HG02884 (cell line): Measurements from ENCODE around the gene USP47.

Experiments
- ATAC-seq: cut with Tn5 transposase; IDR thresholded peaks from one replicate; pipeline ENCODE4 v1.9.1; 2021; ENCODE audit warnings: mild to moderate bottlenecking, moderate library complexity; ENCODE audit not compliant: unreplicated experiment

The USP47 gene

DNA sequence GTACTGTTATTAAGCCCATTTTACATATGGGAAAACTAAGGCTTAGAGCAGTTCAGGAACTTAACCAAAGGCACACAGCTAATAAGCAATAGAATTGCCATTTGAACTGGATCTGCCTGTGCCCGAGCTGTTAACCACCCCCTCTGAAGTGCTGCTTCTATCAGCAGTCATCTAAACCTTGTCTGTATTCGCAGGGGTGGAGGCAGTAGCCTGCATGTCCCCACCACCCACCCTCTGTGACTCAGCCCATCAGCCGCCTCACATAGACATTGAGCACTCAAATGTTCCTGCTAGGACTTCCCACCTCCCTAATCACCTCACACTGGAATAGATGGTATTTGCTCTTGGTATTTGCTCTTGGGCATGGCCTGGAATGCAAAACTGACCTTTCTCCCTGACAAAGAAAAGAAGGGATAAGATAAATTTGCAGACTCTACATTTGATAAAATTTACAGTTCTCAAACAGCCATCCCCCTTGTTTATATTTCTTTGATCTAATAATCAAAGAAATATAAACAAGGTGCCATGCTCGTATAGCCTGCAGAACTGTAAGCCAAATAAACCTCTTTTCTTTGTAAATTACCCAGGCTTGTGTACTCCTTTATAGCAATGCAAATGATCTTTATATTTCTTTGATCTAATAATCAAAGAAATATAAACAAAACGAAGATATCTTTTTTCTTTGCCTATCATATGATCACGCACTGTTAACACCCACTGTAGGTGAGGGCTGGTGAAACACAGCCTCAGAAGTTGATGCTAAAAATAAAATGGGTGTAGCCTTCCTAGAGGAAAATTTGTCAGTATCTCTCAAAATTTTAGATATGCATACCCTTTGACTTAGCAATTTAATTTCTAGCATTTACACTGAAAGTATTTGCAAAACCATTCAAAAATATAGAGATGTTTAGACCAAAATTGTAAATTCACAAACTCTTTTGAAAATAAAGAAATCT lies 150.8 kb downstream of the USP47 start:
- no peak for ATAC-seq

DNA sequence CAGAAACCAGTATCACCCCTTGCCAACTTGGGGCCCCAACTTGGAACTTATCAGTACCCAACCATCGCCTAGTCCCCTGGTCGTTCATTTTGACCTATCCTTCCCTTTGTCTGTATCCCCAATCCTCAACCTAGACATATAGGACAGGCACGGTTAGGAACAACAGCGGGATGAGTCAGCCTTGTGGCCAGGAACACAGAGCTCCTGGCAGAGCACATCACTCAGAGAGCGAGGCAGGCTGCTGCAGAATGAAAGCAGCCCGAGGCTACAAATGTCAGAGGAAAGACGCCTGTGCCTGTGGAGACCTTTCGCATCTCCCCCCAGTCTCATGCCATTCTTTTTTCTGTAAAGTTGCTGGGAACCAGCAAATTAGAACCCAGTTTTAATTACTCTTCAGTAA lies 152.1 kb downstream of the USP47 start:
- no peak for ATAC-seq

DNA sequence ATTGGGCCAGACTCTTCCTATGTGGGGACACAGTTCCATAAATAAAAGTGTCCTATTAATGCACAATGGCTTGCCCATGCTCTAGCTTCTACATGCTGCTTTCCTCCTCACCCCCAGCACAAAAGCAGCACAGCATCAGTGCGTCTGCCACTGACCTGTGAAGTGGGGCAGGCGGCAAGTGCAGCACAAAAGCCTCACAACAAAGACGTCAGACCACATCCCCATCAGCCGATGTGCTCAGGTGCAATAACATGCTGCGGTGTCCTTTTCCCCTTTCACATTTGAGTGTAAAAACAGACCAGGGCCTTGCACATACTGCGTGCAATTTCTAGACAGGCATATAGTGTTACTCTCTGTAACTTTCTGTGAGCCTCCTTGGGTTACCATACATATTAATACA lies 153.8 kb downstream of the USP47 start:
- no peak for ATAC-seq

DNA sequence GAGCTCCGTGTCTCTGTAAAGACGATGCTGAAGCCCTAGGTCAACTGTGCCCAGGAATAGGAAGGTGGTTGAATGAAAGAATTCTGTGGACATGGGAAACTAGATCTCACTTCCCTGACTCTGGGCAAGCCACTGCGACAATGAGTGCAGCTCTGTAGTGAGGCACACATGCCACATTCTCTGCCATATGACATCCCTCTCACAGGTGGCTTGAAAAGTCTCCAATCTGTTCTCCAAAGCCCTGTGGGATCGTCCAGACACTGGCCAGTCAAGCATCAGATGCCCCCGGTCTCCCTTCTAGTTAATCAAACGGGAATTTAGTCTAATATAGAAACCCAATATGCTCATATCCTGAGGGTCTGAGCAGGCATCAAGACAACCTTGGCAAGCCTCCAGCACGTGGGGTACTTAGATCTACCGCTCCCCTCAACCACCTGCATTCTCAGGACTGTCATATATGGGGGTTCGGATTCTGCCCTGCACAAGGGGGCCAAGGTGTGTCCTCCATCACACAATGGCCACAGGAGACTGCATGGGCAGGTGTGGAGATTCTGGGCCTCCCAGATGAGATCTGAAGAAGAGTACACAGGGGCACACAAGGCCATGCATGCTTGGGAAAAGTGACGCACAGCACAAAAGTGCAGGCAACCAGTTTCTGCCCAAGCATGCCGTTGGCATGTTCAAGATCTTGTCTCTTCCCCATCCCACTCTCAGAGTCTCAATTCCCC lies 154.7 kb downstream of the USP47 start:
- no peak for ATAC-seq

DNA sequence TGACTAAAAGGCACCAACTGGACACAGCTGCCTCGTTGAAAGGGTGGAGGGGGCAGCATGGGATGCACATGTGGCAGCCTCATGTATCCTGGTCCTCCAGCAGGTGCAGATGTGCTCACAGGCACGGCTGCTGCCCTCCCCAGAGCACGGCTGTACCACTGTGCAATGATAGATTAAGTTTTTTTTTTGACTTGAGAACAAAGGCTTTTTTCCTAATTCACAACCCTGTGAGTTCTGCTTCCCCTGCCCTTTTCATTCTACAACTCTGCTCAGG lies 155.2 kb downstream of the USP47 start:
- ATAC-seq, result no peak

DNA sequence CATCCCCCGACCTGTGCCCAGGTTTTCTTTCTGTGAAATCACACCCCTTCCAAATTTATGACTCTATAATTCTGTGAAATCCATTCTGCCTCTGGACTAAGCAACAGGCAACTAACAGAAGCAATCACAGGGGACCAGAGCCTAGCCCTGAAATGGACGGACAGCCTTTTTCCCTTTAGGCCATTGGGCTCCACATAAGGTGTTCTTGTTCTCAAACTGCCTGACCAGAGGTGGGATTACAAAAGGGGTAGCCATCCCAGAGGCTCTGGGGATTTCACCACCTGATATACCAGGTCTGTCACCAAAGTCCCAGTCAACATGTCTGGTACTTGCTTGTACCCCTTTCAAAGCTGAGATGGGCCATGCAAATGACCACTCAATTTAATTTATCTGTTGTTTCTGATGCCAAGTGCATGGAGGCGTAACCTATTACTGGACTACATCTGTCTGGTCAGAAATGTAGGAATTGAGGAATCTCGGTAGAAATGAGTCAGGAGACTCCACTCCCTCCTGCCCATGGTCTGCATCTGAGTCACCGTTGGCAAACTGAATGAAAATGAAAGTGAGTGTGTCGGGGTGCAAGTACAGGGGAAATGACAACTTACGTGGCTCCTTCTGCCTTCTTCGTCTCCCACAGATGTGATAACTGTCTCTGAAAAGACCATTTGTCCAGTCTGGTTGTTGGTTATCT lies 156.5 kb downstream of the USP47 start:
- ATAC-seq, result no peak

DNA sequence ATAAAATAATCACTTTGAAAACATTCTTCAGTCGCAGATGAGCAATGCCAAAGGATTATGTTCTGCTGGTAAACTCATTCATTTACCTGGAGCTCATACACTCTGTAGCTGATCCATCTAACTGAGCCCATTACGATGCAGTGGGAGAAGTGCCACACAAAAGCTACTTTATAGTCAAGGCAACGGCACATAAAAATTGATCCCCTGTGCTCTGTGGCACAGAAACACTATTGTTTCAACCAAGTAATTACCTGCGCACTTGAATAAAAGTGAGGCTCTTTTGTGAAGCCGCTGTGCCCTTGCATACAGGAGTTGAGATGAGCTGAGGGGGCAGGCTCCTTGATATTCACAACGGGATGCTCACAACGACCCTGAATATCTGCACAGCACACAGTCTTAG lies 159.4 kb downstream of the USP47 start:
- no peak for ATAC-seq

DNA sequence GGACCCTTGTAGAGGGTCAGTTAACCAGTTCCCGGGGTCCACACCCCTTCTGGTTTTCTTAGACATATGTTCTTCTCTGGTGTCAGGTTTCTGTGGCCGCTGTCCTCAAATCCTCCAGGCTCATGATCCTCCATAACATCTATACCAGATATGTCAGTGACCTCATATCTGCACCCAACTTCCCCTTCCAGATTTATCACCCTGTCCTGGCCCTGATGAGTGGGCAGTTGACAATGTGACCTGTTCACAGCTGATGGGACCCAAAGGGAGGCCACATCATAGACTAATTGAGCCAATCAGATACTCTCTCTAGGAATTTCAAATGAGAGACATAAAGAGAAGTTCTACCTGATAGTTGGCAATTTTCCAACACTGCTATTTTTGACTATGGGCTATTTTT lies 161.6 kb downstream of the USP47 start:
- ATAC-seq, result no peak

DNA sequence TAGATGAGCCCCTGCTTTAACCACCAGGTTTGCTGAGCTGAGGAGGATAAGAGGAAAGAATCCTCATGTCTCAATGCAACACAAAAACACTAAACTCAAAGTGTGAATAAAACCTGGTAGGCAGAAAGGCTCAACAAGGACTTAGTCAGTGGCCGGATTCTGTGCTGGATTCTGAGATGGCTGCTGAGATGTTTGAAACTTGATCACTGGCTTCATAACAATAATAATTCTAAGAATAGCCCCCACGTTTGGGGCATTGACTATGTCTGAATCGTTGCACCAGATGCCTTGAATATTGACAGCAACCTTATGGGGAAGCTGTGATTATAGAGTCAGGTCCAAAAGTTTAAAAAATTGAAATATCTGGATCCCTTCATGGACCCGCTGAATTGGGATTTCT lies 162.0 kb downstream of the USP47 start:
- ATAC-seq, result no peak

DNA sequence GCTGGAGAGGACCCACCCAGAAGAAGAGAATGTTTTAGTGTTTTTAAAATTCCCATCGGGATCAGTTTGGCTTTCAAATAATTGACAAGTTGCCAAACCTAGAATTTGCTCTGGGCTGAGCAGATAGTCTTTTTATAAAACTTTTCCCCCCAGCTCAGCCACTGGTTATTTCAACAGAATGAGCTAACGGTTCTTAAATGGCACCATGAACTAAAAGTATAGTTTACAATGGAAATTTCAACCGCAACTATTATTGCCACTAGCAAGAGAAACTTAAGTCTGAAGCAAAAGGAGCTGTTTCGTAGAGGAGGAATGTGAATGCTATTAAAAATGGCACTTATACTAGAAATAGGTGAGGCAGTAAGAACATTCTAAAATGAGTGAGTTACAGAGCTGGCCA lies 163.3 kb downstream of the USP47 start:
- no peak for ATAC-seq

DNA sequence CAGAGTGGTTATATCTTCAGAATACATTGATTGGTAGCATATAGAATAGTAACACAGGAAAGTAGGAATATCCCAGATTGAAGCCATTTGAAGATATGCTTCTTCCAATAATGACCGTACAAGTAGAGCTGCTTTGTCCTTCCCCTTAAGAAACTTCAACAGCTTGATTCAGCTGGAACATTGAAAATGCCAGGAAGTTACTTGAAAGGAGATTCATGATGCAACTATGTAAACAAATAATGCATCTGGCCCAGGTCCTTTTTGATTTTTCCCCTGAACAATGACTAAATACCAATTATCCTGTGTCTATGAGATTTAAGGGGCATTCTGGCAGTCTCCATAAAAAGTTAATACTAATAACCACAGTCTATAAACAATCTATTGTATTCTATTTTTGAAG lies 163.7 kb downstream of the USP47 start:
- ATAC-seq, result no peak

DNA sequence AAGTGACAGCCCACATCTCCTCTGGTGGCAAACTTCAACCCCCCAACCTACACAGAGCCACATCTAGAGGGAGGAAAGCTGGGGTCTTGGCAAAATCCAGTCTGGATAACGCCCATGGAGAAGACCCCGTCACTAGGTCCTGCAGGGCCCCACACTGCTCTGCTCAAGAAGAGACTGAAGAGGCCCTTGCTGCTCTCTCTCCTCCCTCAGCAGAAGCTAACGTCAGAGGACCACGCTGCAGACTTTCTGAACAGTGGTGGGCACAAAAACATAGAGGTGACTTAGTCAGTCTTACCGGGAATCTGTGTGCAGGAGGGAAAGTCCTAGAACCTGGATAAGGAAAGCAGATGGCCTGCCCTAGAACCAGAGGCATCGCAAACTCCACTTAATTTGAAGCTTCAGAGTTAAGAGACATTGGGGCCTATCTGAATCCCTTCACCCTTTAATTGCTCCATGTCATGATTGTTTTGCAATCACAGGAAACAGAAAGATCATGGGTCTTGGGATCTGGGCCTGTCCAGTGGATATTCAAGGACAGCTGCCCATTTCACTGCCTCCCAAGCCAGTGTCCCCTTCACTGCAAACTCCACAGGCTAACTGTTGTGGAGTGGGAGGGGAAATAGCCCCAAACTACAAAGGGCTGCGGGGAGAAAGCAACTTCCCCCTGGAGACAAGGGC lies 164.9 kb downstream of the USP47 start:
- ATAC-seq, result no peak

DNA sequence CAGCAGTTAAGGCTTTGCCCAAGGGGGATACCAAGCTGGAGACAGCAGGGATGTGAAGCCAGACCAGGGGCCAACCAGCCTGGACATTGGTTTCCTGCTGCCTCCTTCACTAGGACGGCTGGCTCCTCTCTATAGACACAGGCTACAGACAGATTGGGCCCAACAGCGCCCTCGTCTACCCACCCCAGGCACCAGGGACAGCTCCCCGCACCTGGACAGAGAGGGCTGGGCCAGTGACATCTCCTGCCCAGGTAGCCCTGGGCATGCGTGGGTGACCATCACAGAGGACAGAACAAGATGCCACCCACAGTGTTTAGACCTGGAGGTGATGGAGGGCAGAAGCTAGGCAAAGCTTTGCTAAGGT lies 165.4 kb downstream of the USP47 start:
- ATAC-seq, result no peak

DNA sequence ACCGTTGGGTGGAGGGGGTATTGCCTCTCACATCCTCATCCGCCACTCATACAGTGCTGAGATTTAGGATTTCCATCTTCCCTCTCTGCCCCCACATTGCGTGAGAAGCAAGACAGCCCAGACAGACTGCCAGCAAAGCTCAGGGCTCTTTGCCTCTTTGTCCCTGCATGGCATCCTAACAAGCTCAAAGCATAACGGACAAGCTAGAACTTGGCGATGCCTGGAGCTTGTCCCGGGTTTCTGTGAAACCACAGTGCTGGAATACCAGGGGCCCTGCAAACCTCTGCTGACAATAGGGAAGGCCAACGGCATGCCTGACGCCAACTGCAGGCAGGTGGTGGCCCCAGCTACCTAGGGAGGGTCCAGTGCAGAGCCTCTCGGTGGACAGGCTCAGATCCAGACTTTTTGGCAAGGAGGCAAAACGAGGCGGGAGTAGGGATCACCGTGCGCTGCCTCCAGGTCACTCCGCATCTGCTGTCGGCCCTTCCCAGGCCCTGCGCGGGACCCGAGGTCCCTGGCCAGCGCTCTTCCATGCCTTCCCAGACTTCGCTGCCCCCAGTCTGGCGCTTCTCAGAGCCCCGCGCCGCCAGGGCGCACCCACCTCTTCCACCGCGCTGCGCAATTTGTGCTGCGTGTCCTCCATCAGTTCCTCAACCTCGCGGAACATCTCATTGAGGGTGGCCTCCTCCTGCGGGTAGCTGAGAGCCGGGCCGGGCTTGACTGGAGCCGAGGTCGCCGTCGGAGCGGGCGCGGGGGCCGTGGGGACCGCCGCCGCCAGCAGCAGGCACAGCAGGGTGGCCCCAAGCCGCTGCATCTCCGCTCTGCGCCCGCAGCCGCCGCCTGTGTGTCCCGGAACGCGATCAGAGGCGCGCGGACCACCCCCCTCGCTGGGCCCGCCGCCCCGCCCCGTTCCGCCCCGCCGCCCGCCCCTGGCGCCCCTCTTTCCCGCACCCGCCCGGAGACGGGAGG lies 166.3 kb downstream of the USP47 start, which contains the start of gene DKK3:
Gene DKK3, minus strand, starts transcription at position 858 of the 969 bp plus-strand sequence. Its CDS starts 44 bp downstream, at position 814.
- ATAC-seq, result no peak
